ENCODE results near the gene FBXL17. TPM values are rescaled to one million over a fixed set of nuclear protein-coding genes. Genes with fewer than 3 reads are reported as not detected.

FBXL17 gene
- total RNA-seq, 1 donor from 2014 or later = 17.1 TPM

DNA sequence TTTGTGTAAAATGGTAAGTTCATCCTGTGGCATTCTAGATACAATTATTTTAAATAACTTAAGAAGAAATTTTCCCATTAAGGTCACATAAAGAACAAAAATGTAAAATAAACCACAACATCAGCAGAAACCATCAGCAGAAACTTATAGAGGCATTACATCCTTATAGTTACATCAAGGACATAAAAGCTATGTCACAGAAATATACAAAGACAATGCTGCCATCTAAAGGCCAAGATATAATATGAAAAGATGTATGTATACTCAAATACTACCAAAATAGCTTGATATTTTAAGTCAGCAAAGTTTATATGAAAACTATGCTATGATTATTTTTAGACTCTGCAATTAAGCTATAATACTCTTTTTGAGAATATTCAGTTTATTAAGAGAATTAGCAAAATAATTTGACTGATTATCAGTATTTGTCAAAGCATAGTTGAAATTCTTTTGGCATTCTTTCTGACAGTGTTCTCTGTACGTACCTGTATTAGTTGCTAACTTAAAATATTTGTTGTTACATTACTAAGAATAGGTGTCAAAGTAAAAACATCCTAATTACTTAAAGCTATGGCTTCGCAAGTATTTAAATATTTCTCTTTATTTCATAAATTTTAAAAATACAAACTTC, 36.2 kb downstream of the FBXL17 start:
- TF ChIP-seq, protein P1, sequence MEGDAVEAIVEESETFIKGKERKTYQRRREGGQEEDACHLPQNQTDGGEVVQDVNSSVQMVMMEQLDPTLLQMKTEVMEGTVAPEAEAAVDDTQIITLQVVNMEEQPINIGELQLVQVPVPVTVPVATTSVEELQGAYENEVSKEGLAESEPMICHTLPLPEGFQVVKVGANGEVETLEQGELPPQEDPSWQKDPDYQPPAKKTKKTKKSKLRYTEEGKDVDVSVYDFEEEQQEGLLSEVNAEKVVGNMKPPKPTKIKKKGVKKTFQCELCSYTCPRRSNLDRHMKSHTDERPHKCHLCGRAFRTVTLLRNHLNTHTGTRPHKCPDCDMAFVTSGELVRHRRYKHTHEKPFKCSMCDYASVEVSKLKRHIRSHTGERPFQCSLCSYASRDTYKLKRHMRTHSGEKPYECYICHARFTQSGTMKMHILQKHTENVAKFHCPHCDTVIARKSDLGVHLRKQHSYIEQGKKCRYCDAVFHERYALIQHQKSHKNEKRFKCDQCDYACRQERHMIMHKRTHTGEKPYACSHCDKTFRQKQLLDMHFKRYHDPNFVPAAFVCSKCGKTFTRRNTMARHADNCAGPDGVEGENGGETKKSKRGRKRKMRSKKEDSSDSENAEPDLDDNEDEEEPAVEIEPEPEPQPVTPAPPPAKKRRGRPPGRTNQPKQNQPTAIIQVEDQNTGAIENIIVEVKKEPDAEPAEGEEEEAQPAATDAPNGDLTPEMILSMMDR (IDR thresholded peaks at IDR 0.05) = peak; percentile 43
- Histone ChIP-seq H3K4me1 (no peaks in the 10 kb centered on the region), H3K9me3 (no peaks in the 10 kb centered on the region), H3K4me3 (no peak overlapping the region), H3K27ac (no peak overlapping the region), H3K36me3 (peaks cover 8% of the 10 kb centered on the region), H3K27me3 (ENCODE audit: low read depth) (no peaks in the 10 kb centered on the region)
- ATAC-seq (no peak), DNase-seq (no peak)
- intact Hi-C loops (cut with DNase I) = loop anchor here (10.0 kb wide), 1 partner anchor 81 kb away; no protein-coding TSS in a partner anchor

DNA sequence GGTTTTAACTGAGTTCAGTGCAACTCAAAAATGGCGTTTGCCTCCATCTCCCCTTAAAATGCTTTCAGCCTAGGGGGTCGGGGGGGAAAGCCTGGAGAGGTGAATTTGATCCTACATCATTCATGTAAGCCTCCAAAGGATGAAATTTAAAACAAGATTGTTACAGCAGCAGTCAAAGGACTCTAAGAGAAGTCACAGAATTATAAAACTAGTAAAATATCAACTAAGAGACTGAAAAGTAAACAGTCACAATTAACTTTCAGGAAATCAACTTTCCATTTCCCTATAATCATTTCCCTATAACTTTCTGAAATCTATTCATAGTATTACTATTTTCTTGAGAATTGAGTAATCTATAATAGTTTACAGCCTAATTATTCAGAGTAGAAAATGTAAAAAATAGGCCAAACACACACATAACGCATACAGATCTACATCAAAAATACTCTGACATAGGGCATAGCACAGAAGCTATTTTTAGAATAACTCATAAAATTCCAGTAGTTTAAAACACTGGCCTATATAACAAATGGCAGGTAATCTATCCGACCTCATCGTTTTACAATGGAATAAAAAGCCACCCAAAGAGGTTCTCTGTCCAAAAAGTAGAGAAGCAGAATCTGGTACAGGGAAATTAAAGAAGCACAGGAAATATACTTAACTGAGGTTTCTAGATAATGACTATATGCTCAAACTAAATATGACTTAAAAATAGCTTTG, 37.6 kb downstream of the FBXL17 start:
- no peak for ATAC-seq
- Histone ChIP-seq H3K36me3 (peaks cover 8% of the 10 kb centered on the region), H3K27ac (no peak overlapping the region), H3K4me3 (no peak overlapping the region), H3K4me1 (no peaks in the 10 kb centered on the region), H3K9me3 (no peaks in the 10 kb centered on the region), H3K27me3 (ENCODE audit: low read depth) (no peaks in the 10 kb centered on the region)
- DNase-seq = no peak
- intact Hi-C loops (cut with DNase I) = loop anchor here (10.0 kb wide), 1 partner anchor 79 kb away; no protein-coding TSS in a partner anchor
- TF ChIP-seq, protein P1 (IDR thresholded peaks at IDR 0.05) = no peak

DNA sequence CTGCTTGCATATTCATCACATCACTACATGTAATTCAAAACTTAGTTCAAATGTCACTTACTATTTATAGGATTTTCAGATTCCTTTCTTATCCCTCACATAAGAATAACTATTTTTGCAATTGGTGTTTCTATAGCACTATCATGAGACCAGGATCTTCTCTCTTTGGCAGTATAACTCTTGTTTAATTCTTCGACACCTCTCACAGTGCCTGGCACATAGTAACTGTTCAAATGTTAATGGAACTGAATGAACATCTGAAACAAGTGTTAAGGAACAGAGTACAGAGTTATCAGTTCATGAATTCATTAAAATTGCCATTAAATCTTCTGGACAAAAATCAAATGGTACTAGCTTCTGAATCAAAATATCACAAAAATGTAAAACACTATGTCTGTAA, 40.0 kb downstream of the FBXL17 start:
- no peak overlapping the region for H3K27ac ChIP-seq
- no peaks in the 10 kb centered on the region for H3K4me1 ChIP-seq
- intact Hi-C loops (cut with DNase I) = loop anchor here (10.0 kb wide), 1 partner anchor 77 kb away; no protein-coding TSS in a partner anchor
- H3K9me3 ChIP-seq = no peaks in the 10 kb centered on the region
- H3K36me3 ChIP-seq = peaks cover 8% of the 10 kb centered on the region
- H3K27me3 ChIP-seq (ENCODE audit: low read depth) = no peaks in the 10 kb centered on the region
- no peak overlapping the region for H3K4me3 ChIP-seq
- no peak for ATAC-seq
- no peak for DNase-seq
- TF ChIP-seq, protein P1 (IDR thresholded peaks at IDR 0.05) = no peak

DNA sequence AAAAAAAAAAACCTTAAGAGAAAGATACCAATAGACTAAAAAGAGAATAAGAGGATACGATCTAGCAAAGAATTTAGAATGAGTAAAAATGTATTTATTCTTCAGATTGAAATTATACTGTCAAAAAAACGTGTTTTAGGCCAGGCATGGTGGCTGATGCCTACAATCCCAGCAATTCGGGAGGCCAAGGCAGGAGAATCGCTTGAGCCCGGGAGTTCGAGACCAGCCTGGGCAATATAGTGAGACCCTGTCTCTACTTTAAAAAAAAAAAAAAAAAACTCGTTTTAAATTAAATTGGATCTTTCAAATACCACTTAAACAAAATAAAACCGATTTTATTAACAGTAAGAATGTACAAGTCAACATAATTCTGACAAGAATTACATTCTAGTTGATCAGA, 41.8 kb downstream of the FBXL17 start:
- intact Hi-C loops (cut with DNase I) = loop anchor here (10.0 kb wide), 1 partner anchor 75 kb away; no protein-coding TSS in a partner anchor
- Histone ChIP-seq H3K9me3 (no peaks in the 10 kb centered on the region), H3K4me1 (no peaks in the 10 kb centered on the region), H3K36me3 (peaks cover 8% of the 10 kb centered on the region), H3K27ac (no peak overlapping the region), H3K4me3 (no peak overlapping the region), H3K27me3 (ENCODE audit: low read depth) (no peaks in the 10 kb centered on the region)
- TF ChIP-seq, protein P1 (IDR thresholded peaks at IDR 0.05) = no peak
- DNase-seq (no peak), ATAC-seq (no peak)

DNA sequence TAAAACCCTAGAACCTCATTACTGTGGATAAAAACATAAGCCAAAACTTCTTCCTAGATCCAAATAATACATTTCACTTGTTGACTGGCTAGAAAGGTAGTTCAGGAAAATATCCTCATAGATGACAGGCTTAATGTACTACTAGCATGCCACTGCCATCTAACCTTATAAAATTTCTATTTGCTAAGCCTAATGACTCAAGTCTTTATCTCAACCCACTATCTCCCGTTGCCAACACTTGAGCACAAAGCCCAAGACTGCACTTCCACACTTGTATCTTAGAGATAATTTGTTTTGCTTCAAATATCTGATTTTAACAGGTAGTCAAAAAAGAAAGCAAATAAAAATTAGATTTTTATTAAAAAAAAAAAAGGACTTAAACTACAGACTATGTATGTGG, 42.7 kb downstream of the FBXL17 start:
- H3K4me1 ChIP-seq = no peaks in the 10 kb centered on the region
- DNase-seq (no peak), ATAC-seq (no peak)
- no peaks in the 10 kb centered on the region for H3K27me3 ChIP-seq (ENCODE audit: low read depth)
- H3K9me3 ChIP-seq = no peaks in the 10 kb centered on the region
- H3K4me3 ChIP-seq = no peak overlapping the region
- intact Hi-C loops (cut with DNase I) = no loop called here
- H3K36me3 ChIP-seq = peaks cover 8% of the 10 kb centered on the region
- TF ChIP-seq, protein P1 (IDR thresholded peaks at IDR 0.05) = no peak
- H3K27ac ChIP-seq = no peak overlapping the region

Measured in lower lobe of right lung (tissue), 2 donors.